Peyer's patch (tissue), 4 donors: ENCODE results near the gene ZNF667. TPM values are rescaled to one million over a fixed set of nuclear protein-coding genes. Genes with fewer than 3 reads are reported as not detected.

Source experiments
- DNase-seq, 3 donors: peaks; one replicate each; pipeline ENCODE4 v3.0.0-alpha.2; 2017 to 2019
- H3K27ac ChIP-seq, 4 donors: fragments of 200-600 bp; sonication (generic); one replicate each; pipeline ENCODE4 v1.5.1; 2016 to 2019
- H3K27me3 ChIP-seq, 2 donors: fragments of 200-600 bp; sonication (generic); one replicate each; pipeline ENCODE4 v1.5.1; 2019
- H3K36me3 ChIP-seq, 3 donors: fragments of 200-600 bp; sonication (generic); one replicate each; pipeline ENCODE4 v1.5.1; 2016 to 2019
- H3K4me1 ChIP-seq, 4 donors: fragments of 200-600 bp; sonication (generic); one replicate each; pipeline ENCODE4 v1.5.1; 2016 to 2019
- H3K4me3 ChIP-seq, 4 donors: fragments of 200-600 bp; sonication (generic); 1 replicate in 3 of 4; 2 replicates in 1 of 4; pipeline ENCODE4 v1.5.1; 2016 to 2019; ENCODE audit warnings: mild to moderate bottlenecking in 1 of 4
- H3K9me3 ChIP-seq, 4 donors: fragments of 200-600 bp; sonication (generic); one replicate each; pipeline ENCODE4 v1.5.1; 2016 to 2019; ENCODE audit warnings: mild to moderate bottlenecking in 1 of 4
- CTCF ChIP-seq, 6 experiments: fragments of 450-650 bp in 4 of 6; fragments of 200-600 bp in 2 of 6; sonication (generic) in 1 of 6; IDR thresholded peaks; one replicate each; pipeline ENCODE4 v1.5.1; 2017 to 2019; ENCODE audit warnings: antibody characterized with exemption in 6 of 6, mild to moderate bottlenecking in 3 of 6, moderate library complexity in 1 of 6
- POLR2A ChIP-seq, 2 donors: fragments of 450-650 bp; IDR thresholded peaks; one replicate each; pipeline ENCODE4 v1.5.1; 2017; ENCODE audit warnings: antibody characterized with exemption in 2 of 2, mild to moderate bottlenecking in 2 of 2, moderate library complexity in 2 of 2
- total RNA-seq, 4 donors: library from RNA; depleted of rRNA; stranded (reverse); fragments of >200 nt; gene quantifications; one replicate each; pipeline ENCODE4 v1.1.0, GENCODE V29; 2016

The ZNF667 gene
- total RNA-seq, 4 donors from 2014 or later: 0.54 to 0.95 TPM; not detected in 2

- DNase-seq: no peak
- no peak for TF ChIP-seq POLR2A (IDR thresholded peaks at IDR 0.05)
- TF ChIP-seq CTCF (IDR thresholded peaks at IDR 0.05): no peak
- H3K9me3 ChIP-seq: peaks cover 0 to 30% (median 1%) of the 10 kb centered on the region in 4 donors
These were observed 14.3 kb upstream of the ZNF667 start for GRCh38 chr19:56491399-56491798.

GRCh38 chr19:56477429-56478338 lies 539 bp upstream of the ZNF667 start:
- Histone ChIP-seq H3K36me3 (no peaks in the 10 kb centered on the region), H3K27ac (peak overlapping the region in 3 of 4 donors; percentile 69 to 71 (median 70)), H3K4me1 (peaks cover 0 to 5% (median 0%) of the 10 kb centered on the region in 4 donors), H3K4me3 (peak overlapping the region; percentile 29 to 62 (median 53)), H3K9me3 (peaks cover 0 to 21% (median 10%) of the 10 kb centered on the region in 4 donors), H3K27me3 (no peaks in the 10 kb centered on the region)
- peak; percentile 53 to 84 (median 68) for DNase-seq
- TF ChIP-seq POLR2A (IDR thresholded peaks at IDR 0.05) (no peak), CTCF (IDR thresholded peaks at IDR 0.05) (no peak)

More at GRCh38 chr19:56491399-56491798, 14.3 kb upstream of the ZNF667 start:
- Histone ChIP-seq H3K36me3 (peaks cover 0 to 9% (median 0%) of the 10 kb centered on the region in 3 donors), H3K27me3 (no peaks in the 10 kb centered on the region), H3K27ac (no peak overlapping the region), H3K4me1 (no peaks in the 10 kb centered on the region), H3K4me3 (no peak overlapping the region)

GRCh38 chr19:56476093-56476492 lies 1.1 kb downstream of the ZNF667 start:
- DNase-seq: no peak
- Histone ChIP-seq H3K9me3 (peaks cover 0 to 19% (median 8%) of the 10 kb centered on the region in 4 donors), H3K27me3 (no peaks in the 10 kb centered on the region), H3K27ac (no peak overlapping the region), H3K36me3 (peaks cover 0 to 9% (median 0%) of the 10 kb centered on the region in 3 donors), H3K4me3 (no peak overlapping the region), H3K4me1 (peaks cover 0 to 5% (median 0%) of the 10 kb centered on the region in 4 donors)
- no peak for TF ChIP-seq CTCF (IDR thresholded peaks at IDR 0.05)
- TF ChIP-seq POLR2A (IDR thresholded peaks at IDR 0.05): no peak

- no peak overlapping the region for H3K27ac ChIP-seq
- DNase-seq: no peak
- peaks cover 0 to 30% (median 9%) of the 10 kb centered on the region in 4 donors for H3K9me3 ChIP-seq
- H3K4me1 ChIP-seq: peaks cover 0 to 5% (median 0%) of the 10 kb centered on the region in 4 donors
- TF ChIP-seq POLR2A (IDR thresholded peaks at IDR 0.05) (no peak), CTCF (IDR thresholded peaks at IDR 0.05) (no peak)
- H3K4me3 ChIP-seq: no peak overlapping the region
- no peaks in the 10 kb centered on the region for H3K27me3 ChIP-seq
- peaks cover 0 to 9% (median 0%) of the 10 kb centered on the region in 3 donors for H3K36me3 ChIP-seq
These were observed 2.8 kb downstream of the ZNF667 start for GRCh38 chr19:56474308-56474707.

GRCh38 chr19:56441206-56441792 lies 35.8 kb downstream of the ZNF667 start:
- TF ChIP-seq POLR2A (IDR thresholded peaks at IDR 0.05): no peak
- Histone ChIP-seq H3K27me3 (no peaks in the 10 kb centered on the region), H3K36me3 (no peaks in the 10 kb centered on the region), H3K4me3 (no peak overlapping the region), H3K9me3 (peaks cover 0 to 83% (median 12%) of the 10 kb centered on the region in 4 donors), H3K4me1 (no peaks in the 10 kb centered on the region), H3K27ac (no peak overlapping the region)
- no peak for DNase-seq

GRCh38 chr19:56423985-56424353 lies 53.2 kb downstream of the ZNF667 start:
- H3K4me1 ChIP-seq: no peaks in the 10 kb centered on the region
- H3K36me3 ChIP-seq: peaks cover 0 to 40% (median 0%) of the 10 kb centered on the region in 3 donors
- H3K27ac ChIP-seq: no peak overlapping the region
- DNase-seq: no peak
- no peak overlapping the region for H3K4me3 ChIP-seq
- no peaks in the 10 kb centered on the region for H3K27me3 ChIP-seq
- TF ChIP-seq POLR2A (IDR thresholded peaks at IDR 0.05) (no peak), CTCF (IDR thresholded peaks at IDR 0.05) (no peak)
- H3K9me3 ChIP-seq: peaks cover 0 to 100% (median 35%) of the 10 kb centered on the region in 4 donors
